GM18861 (cell line): ENCODE data around the gene MFGE8.

Experiments used
- ATAC-seq: cut with Tn5 transposase; IDR thresholded peaks from one replicate; pipeline ENCODE4 v1.9.1; 2021; ENCODE audit not compliant: unreplicated experiment

Gene MFGE8

DNA sequence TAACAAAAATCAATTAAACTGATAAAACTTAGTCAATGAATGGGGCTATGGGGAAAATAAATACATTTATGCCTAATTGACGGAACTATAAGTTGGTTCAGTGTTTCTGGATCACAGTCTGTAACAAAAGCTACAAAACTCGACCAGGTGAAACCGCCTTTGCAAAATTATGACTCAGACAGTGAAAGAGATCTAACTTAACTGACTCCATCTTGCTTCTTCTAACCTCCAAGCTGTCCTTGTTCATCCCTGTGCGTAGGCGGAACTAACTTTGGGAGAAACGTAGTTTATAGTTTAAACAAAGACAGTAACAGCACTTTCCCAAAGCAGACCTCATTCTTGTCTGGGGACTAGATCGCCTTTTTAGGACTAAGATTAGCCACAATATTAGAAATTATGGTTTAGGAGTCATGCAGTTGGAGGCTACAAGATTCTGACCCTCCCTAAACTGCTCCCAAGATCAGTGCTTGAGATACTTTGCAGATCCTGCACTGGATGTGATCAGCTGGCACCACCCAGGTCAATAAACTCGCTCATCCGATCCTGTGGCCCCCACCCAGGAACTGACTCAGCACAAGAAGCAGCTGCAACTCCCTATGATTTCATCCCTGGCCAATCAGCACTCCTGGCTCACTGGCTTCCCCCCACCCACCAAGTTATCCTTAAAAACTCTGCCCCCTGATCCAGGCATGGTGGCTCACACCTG, 7.2 kb upstream of the MFGE8 start:
- ATAC-seq: no peak

DNA sequence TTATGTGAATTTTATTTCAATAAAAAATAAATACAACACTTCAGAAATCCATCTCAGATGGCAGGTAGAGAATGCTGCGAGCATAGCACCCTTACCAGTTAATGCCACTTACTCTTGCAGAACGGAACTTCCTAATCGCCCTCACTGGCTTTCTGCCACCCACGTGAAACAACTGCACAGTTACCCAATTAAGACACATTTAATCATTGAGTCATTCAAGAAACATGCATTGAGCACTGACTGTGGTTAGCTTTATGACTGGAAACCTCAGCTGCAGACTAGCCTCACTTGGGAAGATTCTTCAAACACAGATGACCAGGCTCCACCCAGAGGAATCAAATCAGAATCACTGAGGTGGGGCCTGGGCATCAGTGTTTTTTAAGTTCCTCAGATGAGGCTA, 5.6 kb upstream of the MFGE8 start:
- peak; percentile 86 for ATAC-seq

DNA sequence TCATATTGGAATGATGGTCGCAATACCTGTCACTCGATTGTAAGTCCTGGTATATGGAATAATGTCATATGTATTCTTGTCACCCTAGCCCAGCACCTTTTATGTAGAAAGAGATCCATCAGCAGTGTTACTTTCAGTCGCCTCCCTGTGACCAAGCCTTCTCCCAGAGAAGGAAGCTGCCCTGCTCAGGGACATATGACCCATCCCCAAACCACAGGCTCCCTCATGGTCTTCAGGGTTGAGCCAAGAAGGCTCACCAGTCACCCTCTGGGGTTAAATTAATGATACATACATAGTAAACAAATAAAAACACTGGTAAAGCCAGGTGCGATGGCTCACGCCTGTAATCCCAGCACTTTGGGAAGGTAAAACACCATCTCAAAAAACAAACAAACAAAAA, 4.6 kb upstream of the MFGE8 start:
- no peak for ATAC-seq

DNA sequence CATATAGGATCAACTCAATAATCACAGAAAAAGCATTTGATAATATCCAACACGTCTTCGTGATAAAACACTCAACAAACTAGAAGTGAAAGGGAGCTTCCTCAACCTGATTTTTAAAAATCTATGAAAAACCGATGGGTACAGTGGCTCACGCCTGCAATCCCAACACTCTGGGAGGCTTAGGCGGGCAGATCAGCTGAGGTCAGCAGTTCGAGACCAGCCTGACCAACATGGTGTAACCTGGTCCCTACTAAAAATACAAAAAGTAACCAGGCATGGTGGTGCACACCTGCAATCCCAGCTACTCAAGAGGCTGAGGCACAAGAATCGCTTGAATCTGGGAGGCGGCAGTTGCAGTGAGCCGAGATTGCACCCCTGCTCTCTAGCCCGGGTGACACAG, 2.2 kb upstream of the MFGE8 start:
- ATAC-seq: no peak

DNA sequence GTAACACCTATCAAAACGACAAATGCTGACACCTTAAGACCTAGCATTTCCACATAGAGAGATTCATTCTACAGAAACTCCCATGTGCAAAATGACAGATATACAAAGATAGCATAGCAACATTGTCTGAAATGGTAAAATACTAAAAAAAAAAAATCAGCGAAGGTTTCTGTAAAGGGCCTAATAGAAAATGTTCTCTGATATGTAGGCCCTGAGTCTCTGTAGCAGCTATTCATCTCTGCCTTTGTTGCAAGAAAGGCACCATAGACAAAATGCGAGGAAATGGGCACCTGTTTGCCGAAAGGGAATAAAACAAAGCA, 631 bp upstream of the MFGE8 start:
- ATAC-seq: no peak

DNA sequence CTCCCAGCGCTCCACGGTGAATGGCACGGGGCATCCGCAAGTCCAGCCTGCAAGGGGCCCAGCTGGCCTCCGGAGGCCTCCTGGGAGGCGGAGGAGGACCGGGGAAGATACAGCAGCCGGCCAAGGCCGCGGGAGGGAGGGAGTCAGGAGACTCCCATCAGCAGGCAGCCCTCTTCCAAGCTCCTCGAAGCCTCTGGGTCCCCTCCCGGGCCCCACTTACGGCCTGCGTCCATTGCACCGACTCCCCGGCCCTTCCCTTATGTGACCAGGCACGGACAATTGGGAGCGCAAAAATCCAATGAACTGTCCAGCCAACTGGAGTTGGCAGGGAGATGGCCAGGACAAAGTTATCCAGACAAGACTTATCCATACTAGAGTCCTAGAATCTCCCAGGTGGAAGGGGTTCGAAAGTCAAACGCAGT, 668 bp downstream of the MFGE8 start:
- ATAC-seq: no peak

DNA sequence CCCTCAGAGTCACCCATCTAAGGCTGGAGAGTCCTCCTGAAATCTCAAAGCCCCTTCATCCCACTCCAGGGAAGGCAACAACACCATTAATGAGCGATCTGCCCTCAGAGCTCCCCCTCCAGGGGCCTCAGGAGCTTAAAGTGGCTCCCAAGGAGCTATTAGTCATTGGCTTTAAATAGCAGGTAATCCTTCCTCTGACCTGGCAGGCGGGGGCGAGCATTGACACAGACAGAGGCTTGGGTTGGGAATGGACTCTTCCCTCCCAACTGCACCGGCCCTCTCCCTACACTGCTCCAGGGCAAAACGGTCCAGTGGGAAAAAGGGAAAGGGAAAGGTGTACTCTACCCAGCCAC, 1.4 kb downstream of the MFGE8 start:
- no peak for ATAC-seq

DNA sequence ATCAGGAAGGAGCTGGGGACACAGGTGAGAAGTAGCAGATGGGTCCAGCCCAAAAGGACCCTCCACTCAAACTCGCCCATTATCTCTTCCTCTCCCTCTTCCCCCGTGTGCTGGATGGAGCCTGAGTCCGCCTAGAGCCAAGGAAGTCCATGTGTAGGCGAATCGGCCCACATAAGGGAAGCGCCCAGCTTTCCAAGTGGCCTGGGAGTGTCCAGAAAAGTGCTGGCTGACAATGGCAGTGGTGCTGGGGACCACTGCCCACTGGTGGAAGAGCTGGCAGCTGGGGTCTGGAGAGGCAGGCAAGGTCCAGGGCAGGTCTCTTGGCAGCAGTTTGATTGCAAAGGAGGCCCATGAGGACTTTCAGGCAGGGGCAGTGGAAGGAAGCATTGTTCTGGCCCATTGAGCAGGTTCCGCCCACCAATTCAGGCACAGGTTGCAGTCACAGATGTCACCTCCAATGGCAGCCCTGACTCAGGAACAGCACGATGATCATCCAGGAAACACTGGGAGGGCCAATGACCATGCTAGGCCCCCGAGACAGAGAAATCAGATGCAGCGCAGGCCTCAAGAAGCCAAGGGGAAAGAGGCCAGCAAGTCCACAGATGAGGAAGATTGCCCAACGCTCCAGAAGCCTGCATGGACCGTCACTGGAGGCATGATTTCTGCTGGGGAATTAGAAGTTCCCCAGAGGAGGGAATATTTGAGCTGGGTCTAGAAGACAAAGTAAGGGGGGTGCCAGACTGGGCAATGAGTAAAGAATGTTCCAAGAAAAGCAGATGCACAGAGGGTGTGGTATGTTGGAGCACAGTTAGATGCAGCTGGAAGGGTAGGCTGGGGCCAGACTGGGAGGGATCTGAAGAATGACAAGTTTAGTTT, 3.0 kb downstream of the MFGE8 start:
- ATAC-seq: no peak

DNA sequence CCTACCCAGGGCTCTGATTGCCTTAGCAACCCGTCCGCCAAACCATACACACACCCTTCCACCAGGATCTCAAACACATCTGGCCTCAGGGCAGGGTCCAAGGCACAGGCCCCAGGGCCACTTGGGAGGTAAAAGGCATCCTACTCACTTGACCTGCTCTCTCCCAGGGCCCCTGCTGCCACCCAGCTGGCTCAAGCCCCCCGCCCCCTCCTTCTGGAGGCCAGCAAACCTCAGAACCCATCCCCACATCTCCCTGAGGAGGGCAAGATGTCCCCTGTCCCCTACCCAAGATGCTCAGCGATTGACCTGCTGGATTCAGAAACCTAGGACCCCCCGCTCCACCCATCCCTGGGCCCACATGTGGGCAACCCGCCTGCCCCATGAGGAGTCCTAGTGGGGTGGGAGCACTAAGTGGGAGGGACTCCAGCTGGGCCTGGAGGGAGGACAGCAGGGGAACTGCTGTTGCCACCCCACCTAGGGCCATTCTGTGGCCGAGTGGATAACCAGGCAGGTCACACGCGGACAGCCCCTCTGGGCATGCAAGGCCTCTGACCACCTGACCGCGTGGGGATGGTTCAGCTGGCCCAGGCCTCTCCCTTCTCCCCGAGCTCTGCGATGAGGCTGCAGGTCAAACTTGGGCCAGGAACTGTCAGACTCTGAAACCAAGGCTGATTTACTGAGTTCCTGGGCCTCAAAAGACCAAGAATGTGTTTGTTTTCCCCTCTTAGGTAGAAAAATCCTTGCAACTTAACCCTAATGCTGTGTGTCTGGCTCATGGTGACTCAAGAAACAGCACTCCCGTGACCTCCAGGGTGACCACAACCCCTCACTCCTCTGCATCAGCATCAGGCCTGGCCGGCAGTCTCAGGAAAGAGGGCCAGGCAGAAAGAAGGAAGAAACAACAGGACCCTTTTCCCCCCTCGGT, 4.2 kb downstream of the MFGE8 start:
- ATAC-seq: no peak

DNA sequence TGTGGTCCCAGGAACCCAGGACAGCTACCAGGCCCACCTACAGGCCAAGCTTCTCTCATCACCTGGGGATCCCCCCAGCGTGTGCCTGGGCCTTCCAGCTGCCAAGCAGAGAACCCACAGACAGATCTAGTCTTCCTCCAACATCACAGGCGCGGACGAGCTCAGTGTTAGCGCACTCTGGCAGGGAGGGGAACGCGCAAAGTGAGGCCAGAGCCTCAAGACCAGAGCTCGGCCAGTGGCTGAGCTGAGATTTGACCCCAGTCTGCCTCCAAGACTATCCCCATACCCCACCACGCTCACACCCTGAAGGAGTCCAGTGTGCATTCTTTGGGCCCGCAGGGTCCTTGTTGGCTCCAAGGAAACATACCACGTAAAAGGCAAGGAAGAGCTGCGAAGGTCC, 5.1 kb downstream of the MFGE8 start:
- ATAC-seq: no peak

DNA sequence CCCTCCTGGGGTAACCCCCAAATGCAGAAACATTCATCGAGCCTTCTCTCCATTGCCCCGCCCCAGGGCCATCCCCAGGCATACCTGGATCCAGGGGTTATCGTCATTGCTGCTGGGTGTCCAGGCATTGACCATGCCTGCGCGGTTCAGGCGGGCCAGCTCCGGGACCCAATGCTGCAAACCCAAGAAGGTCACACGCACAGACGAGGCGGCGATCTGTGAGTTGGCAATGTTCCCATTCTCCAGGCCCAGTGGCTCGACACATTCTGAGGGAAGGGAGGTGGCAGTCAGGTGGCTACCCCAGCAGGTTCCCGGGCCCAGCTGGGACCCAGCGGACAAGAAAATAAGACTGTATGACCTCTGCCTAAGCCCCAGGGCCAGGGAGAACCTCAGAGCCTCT, 6.1 kb downstream of the MFGE8 start:
- ATAC-seq: no peak

DNA sequence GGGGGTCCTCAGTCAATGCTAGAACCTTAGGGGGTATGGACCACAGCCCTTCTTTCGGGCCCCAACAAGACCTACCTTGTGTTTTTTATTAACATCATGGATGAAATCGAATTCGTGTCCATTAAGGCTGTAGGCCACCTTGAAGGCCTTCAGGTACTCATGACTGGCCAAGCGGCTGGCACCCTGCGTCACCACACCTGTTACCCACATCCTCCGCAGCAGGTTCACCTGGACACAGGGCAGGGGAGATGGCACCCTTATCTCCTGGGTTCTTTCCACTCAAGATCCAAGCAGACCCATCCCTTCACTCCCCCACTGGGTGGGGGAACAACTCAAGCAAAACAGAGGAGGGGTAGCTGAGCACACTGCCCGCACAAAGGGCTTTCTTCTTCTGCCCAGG, 6.6 kb downstream of the MFGE8 start:
- no peak for ATAC-seq

DNA sequence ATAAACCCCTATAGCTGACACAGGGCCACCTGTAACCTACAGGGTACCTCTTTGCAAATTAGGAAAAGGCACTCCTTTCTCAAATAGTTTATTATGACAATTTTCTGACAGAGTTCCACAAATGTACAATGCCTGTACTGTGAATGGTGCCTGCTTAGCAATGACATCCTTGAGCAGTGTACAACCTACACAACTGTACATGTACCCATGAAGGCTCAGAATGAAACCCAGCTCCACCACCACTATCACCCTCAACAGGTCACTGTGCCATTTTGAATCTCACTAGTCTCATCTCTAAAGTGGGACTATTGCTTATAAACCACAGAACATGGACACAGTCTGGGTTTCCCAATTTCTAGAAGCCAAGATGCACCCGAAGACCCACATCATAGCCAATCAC, 7.0 kb downstream of the MFGE8 start:
- ATAC-seq: no peak

DNA sequence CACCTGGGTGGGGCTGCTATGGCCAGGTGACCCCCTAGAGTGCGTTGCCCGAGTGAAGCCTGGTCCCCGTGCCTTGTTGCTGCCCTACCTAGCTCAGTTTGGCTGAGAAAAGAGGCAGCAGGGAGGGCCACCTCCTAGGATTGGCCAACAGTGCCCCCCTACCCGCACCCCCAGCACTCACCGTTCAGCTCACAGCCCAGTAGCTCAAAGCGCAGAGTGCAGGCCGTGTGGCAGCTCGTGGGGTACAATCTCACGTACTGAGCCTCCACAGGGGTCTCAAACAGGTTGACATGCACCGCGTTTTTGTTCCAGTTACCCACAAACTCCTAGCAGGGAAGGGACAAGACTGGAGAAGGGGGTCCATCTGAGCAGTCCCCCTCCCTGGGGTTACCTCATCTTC, 7.6 kb downstream of the MFGE8 start:
- no peak for ATAC-seq

DNA sequence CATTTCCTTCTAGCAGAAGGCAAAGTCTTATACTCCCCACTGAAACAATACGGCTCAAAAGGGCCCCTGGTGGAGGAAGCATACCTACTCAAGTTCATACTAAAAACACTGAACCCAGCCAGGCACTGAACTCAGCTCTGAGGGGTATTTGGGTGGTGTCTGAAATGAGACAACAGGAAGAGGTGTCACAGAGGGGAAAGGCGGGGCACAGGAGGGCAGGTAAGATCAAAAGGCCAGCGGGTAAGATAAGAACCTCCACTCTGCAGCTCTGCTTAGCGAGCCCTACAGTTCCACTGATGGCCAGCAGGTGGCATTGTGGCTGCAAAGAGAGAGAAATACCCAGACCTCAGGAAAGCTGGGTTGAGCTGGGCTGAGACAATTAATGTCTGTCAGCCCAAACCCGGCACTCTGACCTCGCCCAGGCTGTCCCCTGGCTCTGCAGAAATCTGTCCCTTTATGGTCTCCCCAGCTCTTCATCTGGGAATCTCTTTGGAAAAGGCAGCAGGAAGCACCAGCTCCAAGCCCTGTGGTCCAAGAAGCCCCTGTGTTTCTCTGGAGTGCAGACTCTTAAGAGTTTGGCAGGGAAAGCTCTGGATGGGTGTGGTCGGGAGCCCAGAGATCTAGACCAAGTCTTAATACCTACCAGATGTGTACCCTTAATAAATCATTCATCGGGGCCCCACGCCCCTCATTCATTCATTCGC, 8.4 kb downstream of the MFGE8 start:
- ATAC-seq: peak; percentile 72

DNA sequence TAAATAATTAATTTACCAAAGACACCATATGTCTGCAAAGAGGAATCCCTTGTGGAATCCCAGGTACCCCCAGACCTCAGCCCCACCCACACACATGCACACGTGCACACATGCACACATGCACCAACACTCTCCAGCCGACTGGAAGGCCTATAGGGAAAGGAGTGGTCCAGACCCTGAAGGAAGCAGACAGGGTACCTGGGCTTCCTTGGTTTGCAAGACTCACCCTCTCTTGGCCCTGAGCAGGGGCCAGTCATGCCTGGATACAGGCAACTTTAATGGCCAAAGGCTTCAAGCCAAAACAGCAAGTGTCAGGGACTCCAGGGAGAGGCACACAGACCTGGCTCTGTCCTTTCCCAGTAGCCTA, 8.9 kb downstream of the MFGE8 start:
- no peak for ATAC-seq

DNA sequence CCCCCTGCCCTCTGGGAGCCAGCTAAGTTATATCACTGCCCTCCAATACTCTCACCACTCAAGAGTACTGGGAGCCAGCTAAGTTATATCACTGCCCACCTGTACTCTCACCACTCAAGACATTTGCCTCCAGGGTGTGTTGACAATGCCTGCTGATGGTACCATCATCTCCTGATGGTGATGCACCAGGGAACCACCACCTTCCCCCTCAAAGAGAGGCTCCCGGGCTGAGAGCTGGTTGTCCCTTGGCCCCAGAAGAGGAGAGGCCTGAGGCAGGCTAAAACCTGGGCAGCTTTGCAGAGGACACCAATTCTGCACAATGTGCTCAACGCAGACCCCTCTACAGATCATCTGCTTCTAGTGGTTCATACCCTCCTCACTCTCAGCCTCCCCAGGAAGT, 10.3 kb downstream of the MFGE8 start:
- no peak for ATAC-seq

DNA sequence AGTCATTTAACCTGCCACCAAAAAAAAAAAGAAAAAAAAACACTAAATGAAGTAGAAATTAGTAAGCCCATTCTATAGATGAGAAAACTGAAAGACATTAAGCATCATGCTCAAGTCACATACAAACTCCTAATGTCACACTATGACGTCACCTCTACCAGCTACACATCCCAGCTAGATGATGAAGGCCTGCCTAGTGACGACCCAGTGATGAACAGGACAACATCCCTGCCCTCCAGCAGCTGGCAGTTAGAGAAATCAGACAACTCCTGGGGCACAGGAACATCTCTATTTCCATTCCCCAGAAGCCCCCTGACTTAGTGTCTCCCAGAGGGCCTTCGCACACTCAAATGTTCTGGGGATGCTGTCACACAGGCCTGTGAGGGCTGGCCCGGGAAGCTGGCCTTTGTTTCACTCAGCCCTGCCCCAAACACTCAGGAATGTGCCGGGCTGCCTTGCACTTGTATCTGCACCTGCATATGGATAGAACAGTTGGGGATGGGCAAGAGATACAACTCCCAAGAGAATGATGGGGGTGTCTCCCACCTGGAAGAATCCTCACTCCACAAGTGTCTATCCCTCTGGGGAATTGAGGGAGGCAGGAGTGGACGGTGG, 10.9 kb downstream of the MFGE8 start:
- ATAC-seq: no peak

DNA sequence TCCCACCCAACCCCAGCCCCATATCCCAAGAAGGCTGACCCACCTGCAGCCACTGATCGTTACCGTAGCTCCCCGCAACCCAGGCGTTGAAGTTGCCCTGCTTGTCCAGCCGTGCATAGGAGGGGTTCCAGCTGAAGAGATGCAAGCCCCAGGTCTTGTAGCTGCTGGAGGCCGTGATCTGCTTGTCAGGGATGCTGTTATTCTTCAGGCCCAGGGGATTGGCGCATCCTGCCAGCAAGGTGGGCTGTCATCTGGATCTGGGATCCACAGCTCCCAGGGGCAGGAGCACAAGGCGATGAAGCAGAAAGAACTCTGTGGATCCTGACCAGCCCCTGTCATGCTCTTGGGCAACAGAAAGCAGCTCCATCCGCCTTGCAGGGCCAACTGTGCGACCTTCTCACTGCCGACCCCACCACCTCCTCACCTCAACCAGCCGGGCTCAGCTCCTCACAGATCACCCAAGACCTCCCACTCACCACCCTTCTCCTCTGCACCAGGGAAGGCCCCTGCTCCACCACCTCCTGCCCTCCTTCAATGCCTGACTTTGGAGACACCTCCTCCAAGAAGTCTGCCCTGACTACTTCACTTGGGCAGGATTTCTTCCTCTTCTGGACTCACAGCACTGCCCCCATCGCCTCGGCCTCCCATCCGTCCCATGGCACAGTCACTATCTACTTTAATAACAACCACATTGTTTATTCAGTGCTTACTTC, 11.5 kb downstream of the MFGE8 start:
- no peak for ATAC-seq

DNA sequence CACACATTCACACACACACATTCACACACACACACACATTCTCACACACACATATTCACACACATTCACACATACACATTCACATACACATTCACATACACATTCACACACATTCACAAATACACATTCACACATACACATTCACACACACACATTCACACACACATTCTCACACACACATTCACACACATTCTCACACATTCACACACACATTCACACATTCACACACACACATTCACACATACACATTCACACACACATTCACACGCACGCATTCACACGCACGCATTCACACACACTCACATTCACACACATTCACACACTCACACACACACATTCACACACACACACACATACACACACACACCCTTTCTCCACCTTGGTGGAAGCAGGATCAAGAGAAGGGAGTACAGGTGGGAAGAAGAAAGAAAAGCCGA, 12.2 kb downstream of the MFGE8 start:
- no peak for ATAC-seq
